Measurements from ENCODE around the gene POLR1A. TPM values are rescaled to one million over a fixed set of nuclear protein-coding genes. Genes with fewer than 3 reads are reported as not detected.

Gene POLR1A
- total and polyA plus RNA-seq, 2 of the 8 experiments (the other 6 are each of a cell fraction or from before 2014, with no cell fraction given) = 8.9 to 58.1 TPM

- CTCF ChIA-PET (ENCODE audit: partially characterized antibody) = no interaction called here
- H4K5ac ChIP-seq (ENCODE audit: insufficient read length, low read depth, low read length) = no peak overlapping the region
- no peak for TF ChIP-seq ASH2L (IDR thresholded peaks at IDR 0.05; ENCODE audit: low read length)
- no peak for TF ChIP-seq BRCA1 (IDR thresholded peaks at IDR 0.05; ENCODE audit: low read depth, low read length)
- no peak for TF ChIP-seq TCF12 (IDR thresholded peaks at IDR 0.05; ENCODE audit: low read depth, low read length)
- no peak for TF ChIP-seq SRF (IDR thresholded peaks at IDR 0.05; ENCODE audit: low read depth, low read length)
- TF ChIP-seq ATF2 (IDR thresholded peaks at IDR 0.05; ENCODE audit: low read length) = no peak
- TF ChIP-seq EP300 (IDR thresholded peaks at IDR 0.05; ENCODE audit: borderline replicate concordance in 1 of 2, low read depth in 2 of 2, low read length in 2 of 2) = no peak
- no peak for TF ChIP-seq GTF2F1 (IDR thresholded peaks at IDR 0.05; ENCODE audit: borderline replicate concordance, low read depth, low read length)
- TF ChIP-seq CTBP2 (IDR thresholded peaks at IDR 0.05; ENCODE audit: borderline replicate concordance, insufficient read depth, insufficient read length, low read length) = no peak
- TF ChIP-seq SIRT6 (IDR thresholded peaks at IDR 0.05; ENCODE audit: low read length) = no peak
- TF ChIP-seq ZNF274 (IDR thresholded peaks at IDR 0.05; ENCODE audit: borderline replicate concordance, extremely low read depth, low read length) = no peak
- no peak for TF ChIP-seq GABPA (IDR thresholded peaks at IDR 0.05; ENCODE audit: borderline replicate concordance, insufficient read depth, low read length)
- TF ChIP-seq TBP (IDR thresholded peaks at IDR 0.05; ENCODE audit: low read depth, low read length) = no peak
- no peak for TF ChIP-seq TEAD4 (IDR thresholded peaks at IDR 0.05; ENCODE audit: low read depth, low read length)
- no peak for TF ChIP-seq TAF1 (IDR thresholded peaks at IDR 0.05; ENCODE audit: low read depth, low read length)
Observed at GRCh38 chr2:85974390-85974789, 131.3 kb downstream of the POLR1A start.

More at GRCh38 chr2:85974390-85974789, 131.3 kb downstream of the POLR1A start:
- Histone ChIP-seq H3K23ac (ENCODE audit: insufficient read length) (no peak overlapping the region), H3K14ac (ENCODE audit: insufficient read length) (no peak overlapping the region), H4K20me1 (replicated peaks in 1 of 2; ENCODE audit: control insufficient read depth in 1 of 2, insufficient read depth in 2 of 2, low read length in 2 of 2) (no peaks in the 10 kb centered on the region), H2AFZ (ENCODE audit: low read length) (no peak overlapping the region), H2BK20ac (ENCODE audit: low read length) (no peak overlapping the region), H3K9ac (replicated peaks in 1 of 4; ENCODE audit: extremely low read depth in 1 of 4, low read depth in 3 of 4, low read length in 3 of 4) (no peak overlapping the region), H4K8ac (ENCODE audit: extremely low read depth, insufficient read depth, low read length) (no peak overlapping the region), H3K4ac (replicated peaks; ENCODE audit: insufficient read length, low read depth, low read length) (no peak overlapping the region), H3K4me3 (ENCODE audit: extremely low read depth in 1 of 4, insufficient read depth in 2 of 4, low read depth in 3 of 4, low read length in 4 of 4) (no peak overlapping the region), H2BK12ac (ENCODE audit: low read depth, low read length) (no peak overlapping the region), H3K27me3 (replicated peaks in 1 of 4; ENCODE audit: control insufficient read depth in 3 of 4, extremely low read depth in 1 of 4, insufficient read depth in 3 of 4, low read length in 3 of 4) (no peaks in the 10 kb centered on the region), H3K4me1 (replicated peaks in 1 of 4; ENCODE audit: control insufficient read depth in 3 of 4, insufficient read depth in 4 of 4, low read length in 3 of 4) (no peaks in the 10 kb centered on the region), H3K79me1 (ENCODE audit: low read depth, low read length) (no peaks in the 10 kb centered on the region), H3K27ac (ENCODE audit: low read depth, low read length) (no peak overlapping the region), H2BK120ac (replicated peaks; ENCODE audit: low read depth, low read length) (no peak overlapping the region), H3K56ac (replicated peaks; ENCODE audit: insufficient read length, low read depth, low read length) (no peak overlapping the region), H3K23me2 (ENCODE audit: low read depth, low read length) (no peaks in the 10 kb centered on the region), H3K18ac (ENCODE audit: extremely low read depth, low read length) (no peak overlapping the region), H3K9me3 (ENCODE audit: insufficient read depth in 2 of 2, low read depth in 1 of 2, low read length in 1 of 2) (peaks cover 3 to 4% of the 10 kb centered on the region in 2 experiments; a peak in 1 of 4 replicates), H3K4me2 (ENCODE audit: insufficient read depth in 1 of 2, low read depth in 2 of 2, low read length in 2 of 2) (no peak overlapping the region), H2AK5ac (ENCODE audit: low read depth, low read length) (no peak overlapping the region), H4K91ac (replicated peaks; ENCODE audit: insufficient read length, low read length) (no peak overlapping the region), H2BK15ac (ENCODE audit: low read length) (no peak overlapping the region), H2BK5ac (ENCODE audit: low read depth, low read length) (no peak overlapping the region), H3K79me2 (ENCODE audit: control insufficient read depth in 1 of 2, insufficient read depth in 2 of 2, low read length in 2 of 2) (no peaks in the 10 kb centered on the region), H3K36me3 (ENCODE audit: control insufficient read depth in 2 of 4, insufficient read depth in 4 of 4, low read length in 3 of 4) (no peaks in the 10 kb centered on the region)
- no peak for DNase-seq (ENCODE audit: low read depth in 1 of 2, low spot score in 2 of 2)
- 80% methylated on average over 1 of the region's 1 CpG; no CpG with 5 or more reads in 1 of the 2 experiments for WGBS, 2 experiments (ENCODE audit: extremely low coverage in 1 of 2, insufficient coverage in 1 of 2, insufficient read length in 1 of 2, insufficient replicate concordance in 2 of 2, low coverage in 1 of 2, low lambda C conversion rate in 2 of 2, missing lambda C conversion rate in 1 of 2)
- no peak for FAIRE-seq
- POLR2A ChIA-PET (ENCODE audit: partially characterized antibody) = no interaction called here

Measured in H1 (cell line).